GM18951 (cell line): ENCODE measurements around the gene CSH1.
"Not testable (repeated sequence)": the region's sequence is repeated elsewhere in the genome, so short reads cannot be mapped to it uniquely, and the experiment has no call there.

ENCODE experiments used
- POLR2A ChIP-seq: IDR thresholded peaks from 4 replicates; pipeline ENCODE4 v1.6.1; 2011; ENCODE audit warnings: mild to moderate bottlenecking; ENCODE audit not compliant: insufficient read length, insufficient read depth; ENCODE audit errors: extremely low read depth
- in situ Hi-C: fragments of 300-500 bp; cut with MboI; formaldehyde crosslinking; loops from one replicate; pipeline ENCODE4 v1.12.0; 2022; ENCODE audit warnings: low sequenced_read_pairs, mixed read lengths, inconsistent platforms; ENCODE audit not compliant: unreplicated experiment

Gene CSH1

GRCh38 chr17:63894821-63895220, 1.6 kb downstream of the CSH1 start:
- in situ Hi-C loops = not testable (repeated sequence)

GRCh38 chr17:63894021-63894420, 2.4 kb downstream of the CSH1 start:
- in situ Hi-C loops = not testable (repeated sequence)

GRCh38 chr17:63892316-63893037, 3.9 kb downstream of the CSH1 start:
- in situ Hi-C loops = not testable (repeated sequence)

- in situ Hi-C loops = not testable (repeated sequence)
Observed at GRCh38 chr17:63889026-63889848, 7.1 kb downstream of the CSH1 start.

- in situ Hi-C loops = not testable (repeated sequence)
Observed at GRCh38 chr17:63885119-63885518, 11.3 kb downstream of the CSH1 start.

- in situ Hi-C loops = not testable (repeated sequence)
Observed at GRCh38 chr17:63882626-63883126, 13.7 kb downstream of the CSH1 start.

- no peak for TF ChIP-seq POLR2A
- in situ Hi-C loops = no loop called here
Observed at GRCh38 chr17:63881935-63882601, 14.3 kb downstream of the CSH1 start, which contains the start of gene GH2. GH2 (minus strand) TSS chr17:63881944; CDS start chr17:63881801, 143 bp downstream.

- in situ Hi-C loops = not testable (repeated sequence)
Observed at GRCh38 chr17:63881337-63881736, 15.0 kb downstream of the CSH1 start.

- in situ Hi-C loops = no loop called here
Observed at GRCh38 chr17:63880706-63881105, 15.7 kb downstream of the CSH1 start.

GRCh38 chr17:63878413-63878812, 18.0 kb downstream of the CSH1 start:
- in situ Hi-C loops = not testable (repeated sequence)

More at GRCh38 chr17:63880706-63881105, 15.7 kb downstream of the CSH1 start:
- TF ChIP-seq POLR2A = no peak

- in situ Hi-C loops = not testable (repeated sequence)
Observed at GRCh38 chr17:63874693-63875092, 21.7 kb downstream of the CSH1 start.

GRCh38 chr17:63874061-63874626, 22.2 kb downstream of the CSH1 start:
- in situ Hi-C loops = not testable (repeated sequence)

- in situ Hi-C loops = not testable (repeated sequence)
Observed at GRCh38 chr17:63873577-63873976, 22.8 kb downstream of the CSH1 start, which contains the start of gene CSH2. CSH2 (minus strand) TSS chr17:63873677; CDS start chr17:63873614, 63 bp downstream.

- in situ Hi-C loops = not testable (repeated sequence)
Observed at GRCh38 chr17:63871646-63872365, 24.6 kb downstream of the CSH1 start.

- in situ Hi-C loops = not testable (repeated sequence)
Observed at GRCh38 chr17:63870292-63870665, 26.1 kb downstream of the CSH1 start.

GRCh38 chr17:63869491-63870291, 26.7 kb downstream of the CSH1 start:
- in situ Hi-C loops = not testable (repeated sequence)

- in situ Hi-C loops = not testable (repeated sequence)
Observed at GRCh38 chr17:63866625-63867024, 29.7 kb downstream of the CSH1 start.
